Thyroid gland (tissue), 4 donors: ENCODE data around the gene SLAMF7.

Experiments
- CTCF ChIP-seq, 6 experiments: fragments of 200-600 bp in 3 of 6; fragments of 450-650 bp in 3 of 6; sonication (generic) in 3 of 6; IDR thresholded peaks; one replicate each; pipeline ENCODE4 v1.5.1; 2016 to 2019; ENCODE audit warnings: antibody characterized with exemption in 6 of 6, mild to moderate bottlenecking in 2 of 6, inconsistent platforms in 1 of 6, moderate library complexity in 1 of 6
- POLR2A ChIP-seq, 2 donors: fragments of 450-650 bp; IDR thresholded peaks; one replicate each; pipeline ENCODE4 v1.6.1; 2017; ENCODE audit warnings: antibody characterized with exemption in 2 of 2, mild to moderate bottlenecking in 2 of 2, moderate library complexity in 1 of 2

- TF ChIP-seq POLR2A (IDR thresholded peaks at IDR 0.05) (no peak), CTCF (IDR thresholded peaks at IDR 0.05) (no peak)
These were observed 7.9 kb downstream of the SLAMF7 start for GRCh38 chr1:160746836-160747500.
